Endothelial cell of umbilical vein (primary cell): ENCODE data around the gene DLEU7. TPM values are rescaled to one million over a fixed set of nuclear protein-coding genes. Genes with fewer than 3 reads are reported as not detected.

Experiments used
- BruUV-seq: library from RNA; stranded (reverse); fragments of 400-500 nt; replicated peaks from 2 replicates; lab custom pipeline; 2021; lab: Mats Ljungman, UMichigan
- CTCF ChIA-PET: fragments of 300-600, 350-600 bp; sonication (Branson Sonifier 250); formaldehyde crosslinking; loops from one replicate; lab custom pipeline; 2021; ENCODE audit warnings: antibody characterized with exemption, inconsistent platforms; lab: Charles Lee
- POLR2A ChIA-PET: fragments of 300-600, 350-600 bp; sonication (Branson Sonifier 250); formaldehyde crosslinking; loops from one replicate; lab custom pipeline; 2021; ENCODE audit warnings: antibody characterized with exemption, inconsistent platforms; lab: Charles Lee
- DNase-seq: peaks from one replicate; pipeline ENCODE4 v3.0.0-alpha.2; 2011; ENCODE audit warnings: low read depth, low spot score
- FAIRE-seq: peaks from 2 replicates; lab custom pipeline; 2011; peaks lifted over from hg19 to GRCh38; lab: Jason Lieb, UNC
- H2AFZ ChIP-seq: 2 replicates; pipeline ENCODE4 v1.6.0; 2012; ENCODE audit warnings: low read depth, low read length, control low read depth, inconsistent platforms
- H3K27ac ChIP-seq: 2 replicates; pipeline ENCODE4 v1.5.1; 2011; ENCODE audit warnings: low read depth, mild to moderate bottlenecking, control low read depth, low read length, moderate library complexity; ENCODE audit not compliant: insufficient read depth
- H3K27me3 ChIP-seq, 2 experiments: 2 replicates each; pipeline versions ENCODE4 v1.6.0 to v1.6.1; 2011; ENCODE audit warnings: low read length in 2 of 2, mixed read lengths in 1 of 2; ENCODE audit not compliant: control insufficient read depth in 2 of 2, insufficient read depth in 2 of 2
- H3K36me3 ChIP-seq, 2 experiments: 2 replicates in 1 of 2; 3 replicates in 1 of 2; pipeline ENCODE4 v1.5.1; 2011; ENCODE audit warnings: low read length in 2 of 2, mild to moderate bottlenecking in 1 of 2, moderate library complexity in 1 of 2; ENCODE audit not compliant: control insufficient read depth in 2 of 2, insufficient read depth in 2 of 2; ENCODE audit errors: extremely low read depth in 1 of 2
- H3K4me1 ChIP-seq: 3 replicates; pipeline ENCODE4 v1.5.1; 2011; ENCODE audit warnings: mild to moderate bottlenecking, low read length; ENCODE audit not compliant: control insufficient read depth, insufficient read depth; ENCODE audit errors: extremely low read depth
- H3K4me2 ChIP-seq: 2 replicates; pipeline ENCODE4 v1.6.1; 2011; ENCODE audit warnings: low read length, control low read depth, mixed read lengths; ENCODE audit not compliant: insufficient read depth
- H3K4me3 ChIP-seq, 3 experiments: fragments of 200-600 bp in 1 of 3; sonication (generic), shearing (Covaris generic) in 1 of 3; replicated peaks in 1 of 3; 2 replicates each; pipeline ENCODE4 v1.5.1; 2011 to 2016; ENCODE audit warnings: control low read depth in 3 of 3, low read length in 3 of 3, mild to moderate bottlenecking in 2 of 3, inconsistent platforms in 1 of 3, low read depth in 1 of 3, moderate library complexity in 1 of 3; ENCODE audit not compliant: insufficient read depth in 1 of 3
- H3K79me2 ChIP-seq: 2 replicates; pipeline ENCODE4 v1.6.0; 2012; ENCODE audit warnings: low read length, inconsistent platforms; ENCODE audit not compliant: control insufficient read depth, insufficient read depth
- H3K9ac ChIP-seq: replicated peaks from 2 replicates; pipeline ENCODE3; 2011; ENCODE audit warnings: low read length, control low read depth; ENCODE audit not compliant: insufficient read depth; ENCODE audit errors: extremely low read depth
- H3K9me1 ChIP-seq: replicated peaks from 3 replicates; pipeline ENCODE4 v1.6.0; 2011; ENCODE audit warnings: mild to moderate bottlenecking, low read length; ENCODE audit not compliant: control insufficient read depth, insufficient read depth; ENCODE audit errors: extremely low read depth
- H3K9me3 ChIP-seq: replicated peaks from 2 replicates; pipeline ENCODE4 v1.5.1; 2012; ENCODE audit warnings: low read length, inconsistent platforms; ENCODE audit not compliant: control insufficient read depth, insufficient read depth
- H4K20me1 ChIP-seq: replicated peaks from 2 replicates; pipeline ENCODE3; 2011; ENCODE audit warnings: mild to moderate bottlenecking, low read length; ENCODE audit not compliant: control insufficient read depth, insufficient read depth; ENCODE audit errors: extremely low read depth
- EZH2 ChIP-seq: IDR thresholded peaks from 2 replicates; pipeline ENCODE4 v1.6.1; 2012; ENCODE audit warnings: borderline replicate concordance, low read depth, mild to moderate bottlenecking, moderate library complexity, low read length, inconsistent platforms; ENCODE audit not compliant: severe bottlenecking
- FOS ChIP-seq: IDR thresholded peaks from 2 replicates; pipeline ENCODE4 v1.6.1; 2011; ENCODE audit warnings: mild to moderate bottlenecking, low read length, moderate library complexity, borderline replicate concordance; ENCODE audit not compliant: insufficient read depth
- GATA2 ChIP-seq: IDR thresholded peaks from 2 replicates; pipeline ENCODE4 v1.7.0; 2011; ENCODE audit warnings: low read depth, mild to moderate bottlenecking, moderate library complexity, mixed read lengths, low read length; ENCODE audit not compliant: insufficient read length, insufficient read depth
- JUN ChIP-seq: IDR thresholded peaks from 2 replicates; pipeline ENCODE4 v1.6.1; 2011; ENCODE audit warnings: borderline replicate concordance, low read depth; ENCODE audit not compliant: insufficient read length, insufficient read depth
- MYC ChIP-seq: IDR thresholded peaks from one replicate; pipeline ENCODE4 v1.6.1; 2011; ENCODE audit warnings: mild to moderate bottlenecking, low read depth, low read length
- POLR2A ChIP-seq: IDR thresholded peaks from 2 replicates; pipeline ENCODE4 v1.6.1; 2012; ENCODE audit warnings: low read depth, mild to moderate bottlenecking, control low read depth, low read length
- POLR2AphosphoS5 ChIP-seq: IDR thresholded peaks from 2 replicates; pipeline ENCODE4 v1.6.1; 2012; ENCODE audit warnings: low read depth, mild to moderate bottlenecking, control low read depth, low read length, moderate library complexity; ENCODE audit not compliant: insufficient read depth
- dilution Hi-C: fragments of 300-500 bp; cut with MboI; formaldehyde crosslinking; loops from one replicate; pipeline ENCODE4 v1.15.0; 2019; ENCODE audit warnings: low sequenced_read_pairs; ENCODE audit not compliant: extremely low pct_ligation_motif_present
- intact Hi-C: fragments of 100-400 bp; cut with micrococcal nuclease; formaldehyde crosslinking; loops from one replicate; pipeline ENCODE4 v1.10.0; 2022
- polyA plus RNA-seq, 4 experiments: library from polyadenylated mRNA; depleted of rRNA in 3 of 4; stranded (reverse) in 3 of 4; unstranded in 1 of 4; fragments of >200 nt; gene quantifications; 2 replicates each; pipeline versions ENCODE4 v1.2.1 to v1.2.3, GENCODE V29; 2011 to 2012; ENCODE audit warnings: missing spikeins in 1 of 4
- total RNA-seq: library from RNA; stranded (reverse); gene quantifications from 2 replicates; pipeline ENCODE4 v1.2.3, GENCODE V29; 2021
- TF ChIP-seq, protein P1 (sequence below), 2 donors: IDR thresholded peaks; 1 replicate in 1 of 2; 2 replicates in 1 of 2; pipeline ENCODE4 v1.5.1; 2011; ENCODE audit warnings: low read length in 2 of 2, mild to moderate bottlenecking in 2 of 2, moderate library complexity in 2 of 2, control low read depth in 1 of 2, inconsistent platforms in 1 of 2, low read depth in 1 of 2; ENCODE audit not compliant: insufficient read depth in 1 of 2; ENCODE audit errors: extremely low read depth in 1 of 2
- TF ChIP-seq, protein P2 (sequence below): IDR thresholded peaks from 2 replicates; pipeline ENCODE4 v1.6.1; 2011; ENCODE audit not compliant: insufficient read depth, insufficient read length

Gene DLEU7
- total and polyA plus RNA-seq, 2 donors (not counting 3 experiments of a cell fraction or from before 2014, with no cell fraction given) = not detected

DNA sequence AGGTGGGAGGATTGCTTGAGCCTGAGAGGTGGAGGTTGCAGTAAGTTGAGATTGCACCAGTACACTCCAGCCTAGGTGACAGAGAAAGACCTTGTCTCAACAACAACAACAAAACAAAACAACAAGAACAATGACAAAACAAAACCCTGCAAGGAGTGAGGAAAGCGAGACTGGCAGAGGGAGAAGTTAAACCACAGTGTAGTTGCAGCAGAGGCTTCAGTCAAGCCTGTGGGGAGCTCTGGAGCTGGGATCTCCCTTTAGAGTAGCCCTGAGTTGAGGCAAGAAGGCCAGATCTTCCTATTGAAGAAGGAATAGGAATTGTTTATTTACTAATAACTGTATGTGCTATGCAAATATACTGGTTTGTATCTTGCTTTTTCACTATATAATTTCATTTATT, 40.8 kb upstream of the DLEU7 start:
- Histone ChIP-seq H3K4me1 (no peaks in the 10 kb centered on the region), H3K9me3 (no peaks in the 10 kb centered on the region), H3K4me3 (no peak overlapping the region), H3K36me3 (no peaks in the 10 kb centered on the region), H3K27ac (no peak overlapping the region), H3K27me3 (peaks cover 2 to 6% of the 10 kb centered on the region in 2 experiments), H2AFZ (no peak overlapping the region), H3K79me2 (no peaks in the 10 kb centered on the region), H3K4me2 (no peak overlapping the region), H4K20me1 (no peaks in the 10 kb centered on the region), H3K9me1 (no peaks in the 10 kb centered on the region), H3K9ac (no peak overlapping the region)
- no peak for FAIRE-seq
- no peak for DNase-seq
- dilution Hi-C loops = no loop called here
- TF ChIP-seq MYC (no peak), EZH2 (no peak), POLR2AphosphoS5 (no peak), FOS (no peak), POLR2A (no peak), JUN (no peak), GATA2 (no peak)
- TF ChIP-seq, protein P1, sequence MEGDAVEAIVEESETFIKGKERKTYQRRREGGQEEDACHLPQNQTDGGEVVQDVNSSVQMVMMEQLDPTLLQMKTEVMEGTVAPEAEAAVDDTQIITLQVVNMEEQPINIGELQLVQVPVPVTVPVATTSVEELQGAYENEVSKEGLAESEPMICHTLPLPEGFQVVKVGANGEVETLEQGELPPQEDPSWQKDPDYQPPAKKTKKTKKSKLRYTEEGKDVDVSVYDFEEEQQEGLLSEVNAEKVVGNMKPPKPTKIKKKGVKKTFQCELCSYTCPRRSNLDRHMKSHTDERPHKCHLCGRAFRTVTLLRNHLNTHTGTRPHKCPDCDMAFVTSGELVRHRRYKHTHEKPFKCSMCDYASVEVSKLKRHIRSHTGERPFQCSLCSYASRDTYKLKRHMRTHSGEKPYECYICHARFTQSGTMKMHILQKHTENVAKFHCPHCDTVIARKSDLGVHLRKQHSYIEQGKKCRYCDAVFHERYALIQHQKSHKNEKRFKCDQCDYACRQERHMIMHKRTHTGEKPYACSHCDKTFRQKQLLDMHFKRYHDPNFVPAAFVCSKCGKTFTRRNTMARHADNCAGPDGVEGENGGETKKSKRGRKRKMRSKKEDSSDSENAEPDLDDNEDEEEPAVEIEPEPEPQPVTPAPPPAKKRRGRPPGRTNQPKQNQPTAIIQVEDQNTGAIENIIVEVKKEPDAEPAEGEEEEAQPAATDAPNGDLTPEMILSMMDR (IDR thresholded peaks at IDR 0.05; ENCODE audit: extremely low read depth in 1 of 2, insufficient read depth in 1 of 2, low read depth in 1 of 2, low read length in 2 of 2) = no peak
- TF ChIP-seq, protein P2, sequence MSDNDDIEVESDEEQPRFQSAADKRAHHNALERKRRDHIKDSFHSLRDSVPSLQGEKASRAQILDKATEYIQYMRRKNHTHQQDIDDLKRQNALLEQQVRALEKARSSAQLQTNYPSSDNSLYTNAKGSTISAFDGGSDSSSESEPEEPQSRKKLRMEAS = no peak
- CTCF ChIA-PET = no interaction called here
- no TSS peak for BruUV-seq
- intact Hi-C loops = no loop called here
- POLR2A ChIA-PET = no interaction called here
